Astrocyte of the cerebellum (primary cell): ENCODE measurements around the gene HNRNPL.

Experiments used
- DNase-seq: peaks from one replicate; pipeline ENCODE4 v3.0.0-alpha.2; 2011; ENCODE audit warnings: low read depth
- H3K4me3 ChIP-seq: 2 replicates; pipeline ENCODE4 v1.5.1; 2011; ENCODE audit warnings: mild to moderate bottlenecking, low read depth, low read length, moderate library complexity
- in situ Hi-C: cut with HindIII; loops from 2 replicates; pipeline ENCODE4 v1.10.0; 2017; ENCODE audit warnings: low sequenced_read_pairs
- TF ChIP-seq, protein P1 (sequence below): IDR thresholded peaks from 2 replicates; pipeline ENCODE4 v1.5.1; 2012; ENCODE audit warnings: low read length, low read depth, moderate library complexity, mild to moderate bottlenecking; ENCODE audit errors: missing control alignments

HNRNPL gene

DNA sequence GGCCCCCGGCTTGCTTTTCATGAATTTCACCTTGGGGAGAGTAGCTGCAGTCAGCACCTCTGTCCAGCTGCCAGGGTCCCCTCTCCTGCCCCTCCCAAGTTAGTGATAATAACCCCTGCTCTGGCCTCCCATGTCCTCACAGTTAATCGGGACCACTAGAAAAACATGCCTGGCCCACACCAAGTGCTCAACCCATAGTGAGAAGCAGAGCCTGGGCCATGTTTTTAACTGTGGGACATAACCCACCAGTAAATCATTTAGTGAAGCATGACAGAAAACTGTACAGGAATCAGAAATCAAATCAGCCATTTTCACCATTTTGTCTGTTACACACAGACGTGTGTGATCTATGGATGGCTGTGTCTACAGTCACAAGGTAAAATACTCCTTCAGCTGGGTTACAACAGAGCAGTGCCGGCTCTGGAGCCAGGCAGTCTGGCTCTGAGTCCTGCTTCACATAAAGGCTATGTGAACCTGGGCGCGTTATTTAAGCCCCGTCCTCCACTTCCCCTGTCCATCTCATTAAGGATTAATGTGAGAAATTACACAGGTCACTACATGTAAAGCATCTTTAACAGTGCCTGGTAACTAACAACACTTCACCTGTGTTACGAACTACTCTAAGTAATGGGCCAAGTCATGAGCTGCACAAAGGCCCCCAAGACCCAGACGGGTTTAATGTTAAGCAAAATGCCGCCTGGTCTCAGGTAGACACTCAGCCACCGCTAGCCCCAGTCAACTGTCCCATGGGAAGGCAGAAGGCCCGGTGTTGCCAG is 10.6 kb downstream of the HNRNPL start:
- TF ChIP-seq, protein P1, sequence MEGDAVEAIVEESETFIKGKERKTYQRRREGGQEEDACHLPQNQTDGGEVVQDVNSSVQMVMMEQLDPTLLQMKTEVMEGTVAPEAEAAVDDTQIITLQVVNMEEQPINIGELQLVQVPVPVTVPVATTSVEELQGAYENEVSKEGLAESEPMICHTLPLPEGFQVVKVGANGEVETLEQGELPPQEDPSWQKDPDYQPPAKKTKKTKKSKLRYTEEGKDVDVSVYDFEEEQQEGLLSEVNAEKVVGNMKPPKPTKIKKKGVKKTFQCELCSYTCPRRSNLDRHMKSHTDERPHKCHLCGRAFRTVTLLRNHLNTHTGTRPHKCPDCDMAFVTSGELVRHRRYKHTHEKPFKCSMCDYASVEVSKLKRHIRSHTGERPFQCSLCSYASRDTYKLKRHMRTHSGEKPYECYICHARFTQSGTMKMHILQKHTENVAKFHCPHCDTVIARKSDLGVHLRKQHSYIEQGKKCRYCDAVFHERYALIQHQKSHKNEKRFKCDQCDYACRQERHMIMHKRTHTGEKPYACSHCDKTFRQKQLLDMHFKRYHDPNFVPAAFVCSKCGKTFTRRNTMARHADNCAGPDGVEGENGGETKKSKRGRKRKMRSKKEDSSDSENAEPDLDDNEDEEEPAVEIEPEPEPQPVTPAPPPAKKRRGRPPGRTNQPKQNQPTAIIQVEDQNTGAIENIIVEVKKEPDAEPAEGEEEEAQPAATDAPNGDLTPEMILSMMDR: no peak
- no peak overlapping the region for H3K4me3 ChIP-seq
- DNase-seq: no peak
- in situ Hi-C loops: no loop called here

DNA sequence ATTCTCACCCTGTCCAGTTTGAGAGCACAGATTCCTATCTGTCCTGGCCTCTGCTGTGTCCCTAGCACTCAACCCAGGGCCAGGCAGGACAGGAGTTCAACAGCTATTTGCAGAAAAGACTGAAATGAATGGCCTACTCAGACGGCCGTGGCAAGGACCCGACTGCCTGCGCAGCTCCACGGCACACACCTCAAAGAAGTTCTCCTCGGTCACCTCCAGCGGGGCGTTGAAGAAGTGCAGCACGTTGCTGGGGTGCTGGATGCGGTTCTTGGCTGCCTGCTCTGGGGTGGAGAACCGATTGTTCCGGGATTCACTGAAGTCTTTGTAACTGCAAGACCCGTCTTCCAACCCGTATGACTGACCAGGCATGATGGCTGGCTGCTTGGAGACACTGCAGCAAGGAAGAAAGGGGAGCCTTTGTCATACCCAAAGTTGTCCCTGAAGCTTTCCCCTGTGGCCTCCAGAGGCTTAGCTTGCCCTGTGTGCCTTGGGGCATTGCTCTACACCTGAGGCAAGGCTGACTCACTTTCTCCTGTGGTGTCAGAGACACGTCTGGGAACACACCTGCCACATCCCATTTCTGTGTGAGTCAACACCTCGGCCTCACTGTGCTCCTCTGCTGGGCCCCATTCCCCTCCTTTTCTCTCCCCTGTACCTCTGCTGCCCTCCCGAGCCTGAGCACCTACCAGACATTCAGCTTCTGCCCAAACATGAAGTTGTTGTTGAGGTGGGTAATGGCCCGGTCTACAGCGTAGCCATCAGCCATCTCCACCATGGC is 11.4 kb downstream of the HNRNPL start:
- TF ChIP-seq, protein P1: no peak
- no peak for DNase-seq
- H3K4me3 ChIP-seq: no peak overlapping the region
- in situ Hi-C loops: no loop called here

DNA sequence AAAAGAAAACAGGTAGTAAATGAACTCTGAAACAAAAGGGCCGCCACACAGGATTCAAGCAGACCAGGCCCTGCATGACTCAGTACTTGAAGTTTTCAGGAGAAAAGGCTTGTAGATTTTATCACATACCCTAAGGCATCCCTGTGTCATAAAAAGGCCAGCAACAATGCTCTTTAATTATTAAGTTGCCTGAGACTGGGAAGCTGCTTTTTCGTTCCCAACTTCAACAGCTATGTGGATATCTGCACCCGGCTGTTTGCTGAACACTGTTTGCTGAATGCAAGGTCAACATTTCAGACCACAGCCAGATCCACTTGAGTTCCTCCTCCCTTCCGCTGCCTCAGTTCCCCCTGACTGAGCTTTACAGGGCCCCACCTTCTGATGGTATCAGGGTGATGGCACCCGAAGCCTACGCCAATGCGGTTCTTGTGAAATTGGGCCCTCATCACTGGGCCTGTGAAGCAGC is 12.1 kb downstream of the HNRNPL start:
- no peak overlapping the region for H3K4me3 ChIP-seq
- in situ Hi-C loops: no loop called here
- DNase-seq: no peak
- TF ChIP-seq, protein P1: no peak

DNA sequence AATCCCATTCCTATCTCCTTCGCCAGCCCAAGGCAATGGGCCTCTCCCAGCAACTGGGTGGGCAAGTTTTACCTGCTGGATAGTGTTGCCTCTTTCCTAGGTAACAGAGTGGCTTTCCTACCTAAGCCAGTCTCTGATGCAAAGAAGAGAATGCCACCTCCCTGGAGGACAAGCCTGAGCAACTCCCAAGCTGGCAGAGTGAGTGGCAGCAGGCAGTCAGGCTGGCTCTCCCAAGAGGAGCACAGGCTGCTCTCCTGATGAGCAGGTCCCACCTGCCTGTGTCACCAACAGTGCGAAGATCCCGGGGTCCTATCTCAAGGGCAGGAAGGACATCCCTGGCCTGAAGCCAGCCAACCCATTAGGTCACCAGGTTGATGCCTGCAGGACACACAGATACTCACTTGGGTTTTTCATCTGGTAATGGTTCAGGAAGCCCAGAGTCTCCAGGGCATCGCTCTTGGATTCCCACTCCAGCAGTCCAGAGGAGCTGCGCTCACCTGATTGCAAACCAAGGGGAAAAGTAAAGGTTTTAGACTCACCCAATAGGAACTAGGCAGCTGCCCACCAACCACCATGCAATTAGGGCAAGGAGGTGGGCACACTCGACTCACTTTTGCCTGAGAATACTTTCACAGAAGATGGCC is 12.7 kb downstream of the HNRNPL start:
- TF ChIP-seq, protein P1: no peak
- in situ Hi-C loops: no loop called here

DNA sequence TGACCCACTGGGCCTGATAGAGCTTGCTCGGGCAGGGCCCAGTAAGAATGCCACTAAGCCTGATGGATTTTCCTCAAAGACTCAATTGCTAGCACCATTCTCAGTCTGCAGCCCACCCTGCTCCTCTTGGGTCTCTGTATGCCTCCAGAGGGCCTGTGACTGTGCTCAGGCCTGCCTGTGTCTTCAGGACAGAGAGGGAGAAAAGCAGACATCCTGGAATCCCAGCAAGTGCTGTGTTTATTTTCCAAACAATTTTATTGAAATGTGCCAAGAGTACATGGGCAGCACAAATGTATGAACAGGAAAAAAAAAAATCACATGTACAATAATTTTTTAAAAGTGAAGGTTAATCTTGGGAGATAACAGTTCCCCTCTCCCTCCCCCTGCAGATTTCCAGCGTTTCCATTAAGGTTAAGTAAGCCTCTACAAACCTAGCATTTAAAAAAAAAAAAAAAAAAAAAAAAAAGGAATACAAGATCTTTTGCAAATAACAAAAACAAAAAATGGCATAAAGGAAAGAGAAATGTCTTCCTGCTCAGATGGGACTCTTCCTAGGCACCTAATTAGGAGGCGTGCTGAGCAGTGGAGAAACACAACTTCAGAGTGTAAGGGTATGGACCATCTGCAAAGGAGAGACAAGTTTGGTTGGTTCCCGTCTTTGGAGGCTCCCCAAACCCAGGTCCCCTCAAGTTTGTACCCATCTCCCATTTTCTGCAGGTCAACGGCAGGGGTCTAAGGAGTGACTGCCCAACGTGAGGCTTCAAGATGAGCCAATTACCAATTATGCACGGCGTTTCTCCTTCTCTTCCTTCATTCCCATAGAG is 13.4 kb downstream of the HNRNPL start:
- H3K4me3 ChIP-seq: no peak overlapping the region
- TF ChIP-seq, protein P1: no peak
- in situ Hi-C loops: no loop called here
- DNase-seq: no peak

More for the DNA sequence above, 12.7 kb downstream of the HNRNPL start:
- DNase-seq: no peak
- H3K4me3 ChIP-seq: no peak overlapping the region

DNA sequence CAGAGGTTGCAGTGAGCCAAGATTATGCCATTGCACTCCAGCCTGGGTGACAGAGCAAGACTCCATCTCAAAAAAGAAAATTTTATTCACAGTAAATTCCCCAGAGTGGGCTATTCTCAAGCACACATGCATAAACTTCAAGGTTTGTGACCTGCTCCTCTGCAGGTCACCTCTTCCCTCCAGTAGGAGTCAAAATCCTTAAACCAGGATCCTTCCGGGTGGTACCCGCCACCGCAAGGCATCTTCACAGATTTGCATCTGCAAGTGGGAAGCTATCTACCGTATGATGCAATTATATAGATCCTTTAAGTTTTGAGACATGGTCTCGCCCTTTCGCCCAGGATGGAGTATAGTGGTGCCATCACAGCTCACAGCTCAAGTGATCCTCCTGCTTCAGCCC is 15.2 kb downstream of the HNRNPL start:
- TF ChIP-seq, protein P1: no peak
- in situ Hi-C loops: no loop called here
- no peak overlapping the region for H3K4me3 ChIP-seq
- DNase-seq: no peak
